ENCODE results near the gene TSPAN18. TPM values are rescaled to one million over a fixed set of nuclear protein-coding genes. Genes with fewer than 3 reads are reported as not detected.
A peak's percentile ranks its signal among the peaks of the same experiment; 100 is the strongest.

TSPAN18 gene
- total RNA-seq, 1 experiment from 2014 or later, result not detected

DNA sequence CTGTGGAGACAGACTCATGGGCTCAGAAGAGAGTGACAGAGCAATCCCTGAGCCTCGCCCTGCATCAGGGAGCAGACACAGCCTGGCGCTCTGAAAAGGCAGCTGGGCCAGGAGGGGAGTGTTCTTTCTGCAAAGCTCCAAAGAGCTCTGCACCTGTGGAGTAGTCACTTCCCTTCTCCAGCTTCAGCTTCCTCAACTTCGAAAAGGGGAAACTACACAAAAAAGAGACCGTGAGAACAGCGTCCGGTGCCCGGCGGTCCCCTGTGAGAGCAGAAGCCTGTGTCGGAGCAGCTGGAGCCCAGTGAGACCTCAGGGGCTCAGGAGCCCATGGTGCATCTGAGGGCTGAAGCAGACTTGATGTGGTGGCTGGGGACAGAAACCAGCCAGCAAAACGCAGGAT lies 188.9 kb downstream of the TSPAN18 start:
- no peak for DNase-seq (ENCODE audit: low spot score)

DNA sequence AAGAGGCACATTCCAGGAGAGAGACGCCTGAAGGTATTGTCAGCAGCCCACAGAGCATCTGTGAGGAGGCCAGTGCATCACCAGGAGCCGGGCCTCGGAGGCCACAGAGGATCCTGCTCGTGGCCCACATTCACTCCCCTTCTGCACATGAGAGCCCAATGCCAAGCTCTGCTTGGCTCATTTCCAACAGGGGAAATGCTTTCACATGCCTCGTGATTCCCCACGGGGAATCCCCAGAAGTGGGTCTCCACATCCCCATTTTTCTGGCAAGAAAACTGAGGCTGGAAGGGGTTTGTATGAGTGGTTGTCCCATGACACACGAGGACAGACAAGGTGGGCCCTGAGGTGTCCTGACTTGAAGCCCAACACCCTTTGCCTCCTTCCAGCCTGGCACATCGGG lies 189.6 kb downstream of the TSPAN18 start:
- no peak for DNase-seq (ENCODE audit: low spot score)

DNA sequence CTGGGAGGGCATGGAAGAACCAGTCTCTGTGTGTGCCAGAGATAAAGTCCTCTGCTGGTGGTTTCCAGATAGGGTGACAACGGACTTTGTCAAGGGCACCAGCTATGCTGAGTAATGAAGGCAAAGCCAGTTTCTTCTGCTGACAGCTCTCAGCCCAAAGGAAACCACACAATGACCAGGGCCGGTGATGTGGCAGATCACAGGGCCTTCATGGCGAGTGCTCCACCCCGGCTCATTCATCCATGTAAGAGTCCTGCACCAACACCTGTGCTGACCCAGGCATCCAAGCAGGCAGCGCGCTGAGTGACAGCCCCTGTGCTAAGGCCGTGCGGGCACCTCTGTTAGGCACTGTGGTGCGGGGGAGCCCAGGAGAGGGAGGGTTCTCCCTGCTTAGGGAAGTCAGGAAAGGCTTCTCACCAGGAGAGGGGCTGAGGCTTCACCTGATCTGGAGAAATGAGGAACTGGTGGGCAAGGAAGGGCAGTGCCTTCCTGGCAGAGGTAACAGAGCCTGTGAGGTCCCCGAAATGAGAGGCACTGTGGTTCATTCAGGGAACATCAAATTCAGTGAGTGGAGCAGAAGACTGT lies 190.1 kb downstream of the TSPAN18 start:
- DNase-seq (ENCODE audit: low spot score), result peak; percentile 61

DNA sequence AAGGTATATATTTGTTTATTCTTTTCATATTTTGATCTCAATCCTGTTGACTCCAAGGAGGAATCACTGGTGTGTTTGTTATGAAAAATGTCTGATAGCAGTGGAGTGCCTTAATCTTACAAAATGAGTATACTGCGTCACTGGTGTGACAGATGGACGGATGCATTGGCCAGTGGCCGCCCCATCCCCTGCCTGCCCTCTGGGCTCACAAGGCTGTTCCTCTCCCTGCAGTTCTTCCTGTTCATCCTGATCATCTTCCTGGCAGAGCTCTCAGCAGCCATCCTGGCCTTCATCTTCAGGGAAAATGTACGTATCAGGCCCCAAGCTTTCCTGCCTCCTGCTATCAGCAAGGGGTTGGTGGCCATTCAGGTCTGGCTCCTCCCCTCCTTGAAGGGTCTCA lies 191.0 kb downstream of the TSPAN18 start:
- DNase-seq (ENCODE audit: low spot score), result no peak

DNA sequence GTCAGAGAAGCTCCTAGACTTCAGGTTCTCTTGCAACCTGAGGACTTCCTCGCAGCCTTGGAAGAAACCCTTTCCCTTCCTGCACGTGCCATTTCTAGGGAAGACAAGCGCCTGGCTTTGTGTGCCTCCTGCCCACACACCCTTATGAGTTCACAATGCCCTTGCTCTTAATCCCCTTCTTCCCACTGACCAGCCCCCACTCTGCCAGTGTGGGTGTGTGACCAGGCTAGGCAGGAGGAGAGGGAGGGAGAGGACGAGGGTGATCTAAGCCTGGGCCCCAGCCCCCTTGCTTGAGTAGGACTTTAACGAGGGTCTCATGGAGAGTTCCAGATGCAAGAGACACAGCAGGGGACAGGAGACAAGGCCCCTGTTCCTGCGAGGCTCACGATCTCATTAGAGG lies 193.7 kb downstream of the TSPAN18 start:
- no peak for DNase-seq (ENCODE audit: low spot score)

DNA sequence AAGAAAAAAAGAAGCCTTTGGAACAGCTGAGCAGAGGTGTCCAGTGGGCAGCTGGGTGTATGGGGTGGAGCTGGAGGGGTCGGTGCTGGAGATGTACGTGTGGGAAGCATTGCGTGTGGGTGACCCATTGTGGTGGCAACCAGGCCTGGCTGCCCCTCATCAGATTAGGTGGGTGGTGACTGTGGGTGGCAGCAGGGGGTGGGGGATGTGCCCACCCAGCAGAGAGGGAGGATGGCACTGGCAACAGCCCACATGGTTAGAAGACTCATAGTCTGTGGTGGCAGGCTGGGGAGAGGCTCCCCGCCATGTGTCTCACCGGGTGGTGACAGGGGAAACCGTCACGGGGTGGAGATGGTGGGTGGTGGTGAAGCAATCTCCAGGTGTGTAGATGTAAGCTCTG lies 196.4 kb downstream of the TSPAN18 start:
- DNase-seq (ENCODE audit: low spot score), result no peak

DNA sequence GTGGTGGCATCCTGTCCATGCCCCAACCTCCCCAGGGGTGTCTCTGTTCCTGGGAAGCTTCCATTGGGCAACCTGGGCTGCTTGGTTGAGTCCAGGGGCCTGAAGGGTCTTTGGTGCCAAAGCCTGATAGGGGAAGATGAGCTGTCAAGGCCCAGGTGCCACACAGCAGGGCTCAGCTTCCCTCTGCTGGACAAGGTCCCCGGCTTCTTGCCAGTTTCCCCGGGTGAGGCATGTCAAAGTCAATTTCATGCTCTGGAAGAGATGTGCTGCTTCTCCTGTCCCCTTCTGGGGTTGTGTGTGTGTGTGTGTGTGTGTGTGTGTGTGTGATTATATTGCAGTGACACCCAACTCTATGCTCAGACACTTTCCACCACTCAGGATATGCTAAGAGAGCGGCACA lies 197.0 kb downstream of the TSPAN18 start:
- no peak for DNase-seq (ENCODE audit: low spot score)

DNA sequence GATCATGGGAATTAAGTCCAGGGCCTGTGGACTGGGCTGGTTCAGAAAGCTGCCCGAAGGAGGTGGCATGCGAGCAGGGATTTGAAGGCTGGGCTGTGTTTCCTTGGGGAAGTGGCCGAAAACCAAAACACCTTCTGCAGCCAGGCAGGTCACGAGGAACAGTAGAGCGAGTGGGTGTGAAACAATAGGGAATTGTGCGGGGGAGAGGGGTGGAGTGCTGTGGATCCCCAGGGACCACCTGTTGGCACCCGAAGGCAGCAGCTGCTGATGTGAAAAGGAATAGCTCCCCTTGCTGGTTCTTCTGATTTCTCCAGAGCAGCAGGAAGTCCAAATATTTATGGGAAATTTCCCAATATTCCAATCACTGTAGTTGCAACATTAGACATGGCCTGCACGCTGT lies 199.3 kb downstream of the TSPAN18 start:
- no peak for DNase-seq (ENCODE audit: low spot score)

DNA sequence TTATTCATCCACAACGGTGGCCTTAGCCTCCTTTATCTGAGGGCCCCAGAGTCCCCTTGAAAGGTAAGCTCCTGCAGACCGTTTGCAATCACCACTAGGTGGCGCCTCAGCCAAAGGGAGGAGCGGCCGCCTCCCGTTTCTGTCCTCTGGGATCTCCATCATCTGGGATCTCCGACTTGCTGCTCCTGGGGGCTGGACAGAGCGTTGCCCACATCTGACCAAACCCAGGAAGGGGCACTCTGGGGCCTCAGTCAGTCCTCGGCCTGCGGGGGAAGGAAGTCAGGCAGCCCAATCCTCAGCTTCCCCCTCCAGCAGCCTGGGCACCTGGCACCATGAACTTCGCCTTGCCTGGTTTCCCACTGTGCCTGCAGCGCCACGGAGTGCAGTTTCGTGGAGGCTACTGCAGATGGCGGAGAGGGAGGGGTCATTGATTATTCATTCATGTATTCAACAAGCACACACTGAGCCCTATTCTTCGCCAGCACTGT lies 200.5 kb downstream of the TSPAN18 start:
- DNase-seq (ENCODE audit: low spot score), result peak; percentile 59

DNA sequence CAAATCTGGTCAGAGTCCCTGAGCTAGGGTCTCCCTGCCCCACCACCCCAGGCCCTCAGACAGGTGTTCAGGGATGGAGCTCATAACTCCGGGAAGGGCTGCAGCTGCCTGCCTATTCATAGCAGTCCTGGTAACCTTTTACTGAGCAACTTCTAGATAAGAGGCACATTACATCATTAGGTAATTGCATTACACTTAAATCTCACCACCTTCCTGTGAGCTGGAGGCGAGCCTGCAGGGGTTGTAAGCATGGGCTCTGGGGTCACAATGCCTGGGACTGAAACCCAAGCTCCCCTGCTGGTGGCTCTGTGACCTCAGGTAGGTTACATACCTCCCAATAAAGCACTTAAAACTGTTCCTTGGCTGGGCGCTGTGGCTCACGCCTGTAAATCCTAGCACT lies 201.4 kb downstream of the TSPAN18 start:
- DNase-seq (ENCODE audit: low spot score), result no peak

DNA sequence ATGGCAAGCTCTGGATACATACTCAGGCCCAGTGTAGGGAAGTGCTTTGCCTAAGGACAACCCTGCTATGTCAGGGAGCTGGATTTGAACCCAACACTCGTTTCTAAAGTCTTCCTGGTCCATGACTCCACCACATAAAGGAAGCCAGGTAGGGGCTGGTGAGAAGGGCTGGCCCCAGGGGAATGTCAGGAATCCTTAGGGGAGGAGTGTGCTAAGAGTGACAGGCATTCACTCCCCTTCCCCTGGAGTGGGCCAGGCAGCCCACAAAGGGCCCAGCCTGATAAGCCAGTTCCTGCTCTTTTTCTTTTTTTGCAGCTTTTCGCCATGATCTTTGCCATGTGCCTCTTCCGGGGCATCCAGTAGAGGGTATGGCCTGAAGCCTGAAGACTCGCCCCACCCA lies 202.1 kb downstream of the TSPAN18 start:
- DNase-seq (ENCODE audit: low spot score), result no peak

DNA sequence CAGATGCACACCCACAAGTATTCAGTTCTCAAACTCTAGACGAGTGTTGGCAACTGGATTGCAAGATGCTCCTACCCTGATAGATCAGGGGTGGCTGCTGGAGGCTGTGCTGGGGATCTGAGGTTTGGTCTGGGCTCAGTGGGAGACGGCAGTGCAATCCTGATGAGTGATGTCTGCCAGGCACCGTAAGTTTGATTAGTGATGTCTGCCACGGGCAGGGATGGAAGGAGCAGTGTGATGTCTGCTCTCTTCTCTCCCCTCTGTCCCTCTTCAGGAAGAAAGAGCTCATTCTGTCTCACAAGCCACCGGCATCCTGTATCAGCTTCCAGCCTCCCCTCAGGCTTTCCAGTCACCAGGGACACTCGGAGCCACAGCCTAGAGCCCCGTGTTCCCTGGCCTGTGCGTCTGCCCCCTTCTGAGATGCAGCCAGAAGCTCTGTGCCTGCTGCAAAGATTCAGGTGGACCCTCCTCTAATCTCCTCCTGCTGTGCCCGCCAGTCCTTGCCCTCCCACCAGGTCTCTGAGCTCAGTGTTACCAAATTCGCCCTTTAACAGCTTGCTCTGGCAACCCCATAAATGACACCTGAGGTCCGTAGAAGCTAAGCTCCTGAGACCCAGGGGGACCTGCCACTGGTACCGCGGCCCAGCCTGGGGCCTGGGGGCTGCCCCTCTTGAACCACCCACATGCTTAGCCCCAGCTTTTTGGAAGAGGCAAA lies 204.0 kb downstream of the TSPAN18 start:
- DNase-seq (ENCODE audit: low spot score), result no peak

DNA sequence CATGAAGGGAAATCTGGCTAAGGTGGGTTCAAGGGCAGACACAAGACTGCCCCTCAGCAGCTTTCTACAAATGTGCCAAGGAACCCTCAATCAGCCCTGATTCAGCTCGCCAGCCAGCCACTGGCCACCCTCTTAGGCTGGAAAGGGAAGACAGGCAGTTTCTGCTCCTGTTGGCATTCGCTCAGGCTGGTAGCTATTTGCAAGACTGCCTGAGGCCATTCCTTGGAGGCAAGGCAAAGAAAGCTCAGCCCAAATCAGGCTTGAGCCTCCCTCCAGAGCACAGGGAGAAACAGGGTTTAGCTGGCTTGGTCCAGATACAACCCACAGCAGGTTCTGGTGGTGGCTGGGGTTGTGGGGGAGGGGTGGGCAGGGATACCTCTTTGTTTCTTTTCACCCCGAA lies 204.7 kb downstream of the TSPAN18 start:
- no peak for DNase-seq (ENCODE audit: low spot score)

DNA sequence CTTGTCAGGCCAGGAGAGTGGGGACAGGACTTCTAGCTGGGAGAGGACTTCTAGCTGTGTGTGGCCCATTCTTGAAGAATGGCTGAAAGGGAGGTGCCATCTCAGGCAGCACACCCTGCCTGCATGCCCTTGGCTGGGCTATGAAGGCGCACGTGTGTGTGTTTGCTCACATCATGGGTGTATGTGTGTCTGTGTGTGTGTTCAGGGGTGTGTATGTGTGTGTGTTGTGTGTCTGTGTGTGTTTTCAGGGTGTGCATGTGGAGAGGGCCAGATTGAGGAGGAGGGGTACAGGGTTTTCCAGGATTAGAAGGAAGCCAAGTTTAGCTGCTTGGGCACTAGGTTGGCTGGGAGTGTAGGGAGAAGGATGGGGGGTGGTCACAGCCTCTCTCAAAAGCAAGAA lies 207.3 kb downstream of the TSPAN18 start:
- no peak for DNase-seq (ENCODE audit: low spot score)

DNA sequence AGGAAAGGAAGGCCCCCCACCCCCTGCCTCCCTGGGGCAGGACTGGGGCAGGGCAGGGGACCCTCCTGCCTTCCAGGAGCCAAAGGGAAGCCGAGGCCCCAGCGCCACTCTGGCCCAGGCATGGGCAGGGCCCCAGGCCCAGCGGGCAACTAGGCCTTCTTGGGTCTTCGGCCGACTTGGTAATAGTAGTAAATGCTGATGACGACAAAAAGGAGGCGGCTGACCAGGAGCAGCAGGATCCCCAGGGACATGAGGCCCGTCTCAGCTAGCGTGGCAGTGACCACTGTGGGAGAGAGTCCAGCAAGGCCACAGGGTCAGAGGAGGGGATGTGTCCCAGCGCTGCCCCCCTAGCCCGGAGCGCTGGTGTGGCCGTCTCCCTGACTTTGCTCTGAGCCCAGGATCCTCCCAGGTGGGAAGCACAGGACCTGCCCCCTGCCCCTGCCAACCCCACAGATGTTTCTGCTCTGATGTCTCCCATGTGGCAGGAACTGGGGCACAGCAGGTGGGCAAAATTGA lies 208.0 kb downstream of the TSPAN18 start:
- no peak for DNase-seq (ENCODE audit: low spot score)

DNA sequence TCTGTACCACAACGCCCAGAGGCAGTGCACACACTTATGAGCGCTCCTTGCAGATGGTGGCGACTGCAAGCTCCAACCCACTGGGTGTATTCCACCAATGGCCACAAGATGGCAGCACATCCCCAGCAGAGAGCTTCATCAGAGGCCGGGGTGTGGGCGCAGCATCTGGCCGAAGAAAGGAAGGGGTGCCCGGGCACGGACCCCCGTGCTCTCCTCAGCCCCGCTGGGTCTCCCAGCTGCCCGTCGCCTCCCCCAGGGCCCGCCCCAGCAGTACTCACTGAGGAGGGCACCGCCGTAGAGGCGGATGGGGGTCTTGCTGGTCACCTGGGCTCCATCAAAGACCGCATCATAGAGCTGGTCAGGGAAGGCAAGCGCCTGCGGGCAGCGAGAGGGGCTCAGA lies 209.8 kb downstream of the TSPAN18 start:
- peak; percentile 64 for DNase-seq (ENCODE audit: low spot score)

DNA sequence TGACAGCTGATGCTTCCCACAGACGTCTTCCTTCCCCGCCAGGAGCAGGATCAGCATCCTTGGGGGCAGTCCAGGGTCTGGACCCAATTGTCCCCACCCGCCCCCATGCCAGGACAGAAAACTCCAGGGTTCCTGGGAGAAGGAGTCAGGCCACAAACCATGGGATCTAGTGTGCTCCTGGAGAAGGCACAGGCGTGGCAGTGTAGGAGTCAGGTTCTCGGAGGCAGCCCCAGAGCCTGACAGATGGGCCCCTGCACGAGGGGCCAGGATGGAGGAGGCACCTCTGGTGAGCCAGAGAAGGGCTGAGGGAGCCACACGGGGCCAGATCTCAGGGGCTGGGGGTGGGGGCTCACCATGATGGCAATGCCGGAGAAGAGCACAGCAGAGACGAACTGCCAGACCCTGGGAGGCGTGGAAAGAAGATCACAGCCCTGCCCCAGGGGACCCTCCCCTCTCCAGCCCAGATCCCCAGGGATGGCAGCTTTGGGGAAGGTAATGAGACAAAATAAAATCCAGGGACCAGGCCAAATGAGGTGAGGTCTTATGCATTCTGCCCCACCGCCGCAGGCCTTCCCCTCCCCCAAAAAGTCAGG lies 210.3 kb downstream of the TSPAN18 start:
- DNase-seq (ENCODE audit: low spot score), result no peak

DNA sequence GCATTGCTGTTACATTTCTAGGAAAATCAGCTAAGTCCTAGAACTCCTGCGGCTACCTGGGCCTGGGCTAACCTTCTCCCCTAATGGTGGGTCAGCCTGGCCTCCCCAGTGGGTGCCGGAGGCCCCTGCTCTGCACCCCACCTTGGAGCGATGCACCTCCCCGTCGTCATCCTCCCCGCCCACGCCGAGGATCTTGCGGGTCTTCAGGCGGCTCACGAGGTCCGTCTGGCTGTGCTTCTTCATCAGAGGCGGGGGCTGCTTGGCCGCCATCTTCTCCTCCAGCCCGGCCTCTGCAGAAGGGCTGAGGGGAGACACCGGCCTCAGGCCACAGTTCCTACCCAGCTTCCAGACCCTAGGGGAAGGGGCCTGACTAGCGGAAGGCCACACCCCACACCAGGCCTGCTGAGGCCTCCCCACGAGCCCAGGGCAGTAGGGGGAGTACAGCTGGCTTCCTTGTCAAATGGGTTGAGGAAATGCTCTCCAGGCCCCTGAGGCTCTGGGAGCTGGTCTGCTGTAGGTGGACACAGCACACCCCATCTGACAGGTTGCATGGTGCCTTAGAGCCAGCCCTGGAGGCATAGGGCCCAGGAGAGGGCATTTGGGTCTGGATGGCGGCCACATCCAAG lies 211.4 kb downstream of the TSPAN18 start:
- no peak for DNase-seq (ENCODE audit: low spot score)

DNA sequence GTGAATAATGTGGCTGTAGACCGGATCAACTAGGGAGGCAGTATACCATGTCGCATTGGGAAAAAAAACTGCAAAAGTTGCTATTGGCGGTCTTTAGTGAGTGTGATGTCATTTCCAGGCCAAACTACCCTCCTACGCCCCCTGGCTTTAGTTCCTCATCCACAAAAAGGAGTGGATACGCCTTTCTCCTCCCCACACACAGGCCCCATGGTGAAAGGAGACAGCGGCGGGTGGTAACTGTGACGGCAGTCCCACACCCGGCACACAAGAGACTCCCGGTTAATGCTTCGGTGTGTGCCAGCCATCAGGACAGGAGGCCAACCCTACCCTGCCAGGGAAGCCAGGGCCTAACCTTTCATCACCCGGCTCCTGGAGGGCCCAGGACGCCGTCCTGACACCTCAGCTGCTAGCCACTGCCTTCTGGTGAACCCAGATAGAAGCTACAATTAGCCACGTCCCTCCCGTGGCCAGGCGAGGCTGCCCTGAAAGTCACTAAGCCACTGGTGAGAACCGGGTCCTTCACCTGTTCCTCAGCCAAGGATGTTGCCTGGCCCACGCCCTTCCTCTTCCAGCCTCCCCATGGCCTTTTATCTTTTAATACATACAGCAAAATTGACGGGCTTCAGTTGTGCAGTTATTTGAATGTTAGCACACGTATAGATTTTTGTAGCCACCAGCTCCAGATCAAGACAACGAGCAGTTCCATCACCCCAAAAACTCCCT lies 213.1 kb downstream of the TSPAN18 start:
- DNase-seq (ENCODE audit: low spot score), result no peak

DNA sequence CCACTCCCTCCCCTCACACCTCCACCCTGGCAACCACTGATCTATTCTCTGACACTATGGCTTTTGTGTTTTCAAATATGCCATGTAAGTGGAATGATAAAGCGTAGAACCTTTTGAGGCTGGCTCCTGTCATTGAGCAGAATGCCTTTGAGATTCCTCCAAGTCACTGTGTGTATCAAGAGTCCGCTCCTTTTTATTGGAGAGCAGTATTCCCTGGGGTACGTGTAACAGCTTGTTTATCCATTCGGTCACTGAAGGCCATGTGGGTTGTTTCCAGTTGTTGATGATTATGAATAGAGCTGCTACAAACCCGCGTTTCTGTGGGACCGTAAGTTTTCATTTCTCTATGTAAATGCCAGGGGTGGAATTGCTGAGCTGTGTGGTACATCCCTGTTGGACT lies 213.6 kb downstream of the TSPAN18 start:
- DNase-seq (ENCODE audit: low spot score), result no peak

DNA sequence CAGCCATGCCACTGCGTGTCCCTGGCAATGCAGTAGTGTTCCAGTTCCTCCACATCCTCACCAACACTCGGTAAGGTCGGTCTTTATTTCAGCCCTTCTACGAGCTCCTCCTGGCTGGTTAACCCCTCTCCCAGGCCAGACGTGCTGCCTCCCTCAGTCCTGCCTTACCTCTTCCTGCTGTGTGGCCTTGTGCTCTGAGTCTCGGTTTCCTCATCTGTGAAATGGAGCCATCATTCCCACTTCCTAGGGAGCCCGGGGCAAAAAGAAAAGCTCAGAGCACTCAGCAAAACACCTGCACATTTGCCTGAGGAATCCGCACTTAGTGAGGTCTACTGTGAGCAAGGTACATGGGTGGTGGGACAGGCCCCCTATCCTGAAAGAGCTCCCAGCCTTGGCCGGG lies 214.1 kb downstream of the TSPAN18 start:
- no peak for DNase-seq (ENCODE audit: low spot score)
